NCI-H1930 (cell line): Measurements from ENCODE around the gene STUM.
"Not testable (repeated sequence)": the region's sequence is repeated elsewhere in the genome, so short reads cannot be mapped to it uniquely, and the experiment has no call there.

Source experiments
- DNase-seq, 2 experiments: peaks; one replicate each; lab custom pipeline; 2025; lab: John Stamatoyannopoulos, UW

STUM gene

GRCh38 chr1:226548256-226549093 is at the start of gene STUM:
STUM (plus strand) TSS chr1:226548764; CDS start chr1:226548905, 141 bp downstream.
- peak; percentile 11 to 49 for DNase-seq

- DNase-seq: not testable (repeated sequence)
Measured at GRCh38 chr1:226499699-226500098, 48.9 kb upstream of the STUM start.

GRCh38 chr1:226506021-226506420 is 42.5 kb upstream of the STUM start:
- DNase-seq: no peak

GRCh38 chr1:226506921-226507320 is 41.6 kb upstream of the STUM start:
- no peak for DNase-seq

GRCh38 chr1:226510453-226510852 is 38.1 kb upstream of the STUM start:
- DNase-seq: no peak

- no peak for DNase-seq
Measured at GRCh38 chr1:226511296-226511695, 37.3 kb upstream of the STUM start.

- DNase-seq: no peak
Measured at GRCh38 chr1:226512076-226512728, 36.4 kb upstream of the STUM start.

- DNase-seq: no peak
Measured at GRCh38 chr1:226518375-226518774, 30.2 kb upstream of the STUM start.

GRCh38 chr1:226519135-226519534 is 29.4 kb upstream of the STUM start:
- DNase-seq: no peak

- DNase-seq: no peak
Measured at GRCh38 chr1:226519716-226520598, 28.6 kb upstream of the STUM start.

- no peak for DNase-seq
Measured at GRCh38 chr1:226520640-226521355, 27.8 kb upstream of the STUM start.

GRCh38 chr1:226523646-226524406 is 24.7 kb upstream of the STUM start:
- no peak for DNase-seq

GRCh38 chr1:226524547-226524946 is 24.0 kb upstream of the STUM start:
- no peak for DNase-seq

- no peak for DNase-seq
Measured at GRCh38 chr1:226525750-226526149, 22.8 kb upstream of the STUM start.

GRCh38 chr1:226526801-226527595 is 21.6 kb upstream of the STUM start:
- DNase-seq: no peak

GRCh38 chr1:226529891-226530290 is 18.7 kb upstream of the STUM start:
- no peak for DNase-seq

GRCh38 chr1:226530591-226530990 is 18.0 kb upstream of the STUM start:
- DNase-seq: no peak

- no peak for DNase-seq
Measured at GRCh38 chr1:226531360-226532093, 17.0 kb upstream of the STUM start.

GRCh38 chr1:226532553-226532952 is 16.0 kb upstream of the STUM start:
- DNase-seq: no peak
